Measurements from ENCODE around the gene MDN1.
"Not testable (repeated sequence)": the region's sequence is repeated elsewhere in the genome, so short reads cannot be mapped to it uniquely, and the experiment has no call there.

Gene MDN1

GRCh38 chr6:89819336-89820130 is at the start of gene MDN1:
Gene MDN1 (minus strand): TSS chr6:89819794. CDS start chr6:89819607, 187 bp downstream.
- DNase-seq (ENCODE audit: low spot score), result peak; percentile 87

- no peak for DNase-seq (ENCODE audit: low spot score)
Measured at GRCh38 chr6:89866024-89866678, 46.6 kb upstream of the MDN1 start.

- DNase-seq (ENCODE audit: low spot score), result no peak
Measured at GRCh38 chr6:89862698-89863097, 43.1 kb upstream of the MDN1 start.

- no peak for DNase-seq (ENCODE audit: low spot score)
Measured at GRCh38 chr6:89862273-89862672, 42.7 kb upstream of the MDN1 start.

GRCh38 chr6:89859744-89860143 is 40.1 kb upstream of the MDN1 start:
- no peak for DNase-seq (ENCODE audit: low spot score)

- no peak for DNase-seq (ENCODE audit: low spot score)
Measured at GRCh38 chr6:89858041-89858440, 38.4 kb upstream of the MDN1 start.

- DNase-seq (ENCODE audit: low spot score), result no peak
Measured at GRCh38 chr6:89853068-89853467, 33.5 kb upstream of the MDN1 start.

- not testable (repeated sequence) for DNase-seq (ENCODE audit: low spot score)
Measured at GRCh38 chr6:89847513-89847912, 27.9 kb upstream of the MDN1 start.

- DNase-seq (ENCODE audit: low spot score), result no peak
Measured at GRCh38 chr6:89843070-89843469, 23.5 kb upstream of the MDN1 start.

- no peak for DNase-seq (ENCODE audit: low spot score)
Measured at GRCh38 chr6:89842228-89842627, 22.6 kb upstream of the MDN1 start.

GRCh38 chr6:89840538-89840937 is 20.9 kb upstream of the MDN1 start:
- no peak for DNase-seq (ENCODE audit: low spot score)

- no peak for DNase-seq (ENCODE audit: low spot score)
Measured at GRCh38 chr6:89836639-89837222, 17.1 kb upstream of the MDN1 start.

- DNase-seq (ENCODE audit: low spot score), result no peak
Measured at GRCh38 chr6:89834884-89835792, 15.5 kb upstream of the MDN1 start.

GRCh38 chr6:89830170-89830809 is 10.7 kb upstream of the MDN1 start:
- no peak for DNase-seq (ENCODE audit: low spot score)

- DNase-seq (ENCODE audit: low spot score), result peak; percentile 94
Measured at GRCh38 chr6:89829472-89830169, 10.0 kb upstream of the MDN1 start, which contains the start of gene CASP8AP2. Gene CASP8AP2 (plus strand): TSS chr6:89829880.

- DNase-seq (ENCODE audit: low spot score), result no peak
Measured at GRCh38 chr6:89828988-89829471, 9.4 kb upstream of the MDN1 start.

- DNase-seq (ENCODE audit: low spot score), result not testable (repeated sequence)
Measured at GRCh38 chr6:89828475-89828987, 8.9 kb upstream of the MDN1 start.

GRCh38 chr6:89826029-89826528 is 6.5 kb upstream of the MDN1 start:
- DNase-seq (ENCODE audit: low spot score), result no peak

- peak; percentile 67 for DNase-seq (ENCODE audit: low spot score)
Measured at GRCh38 chr6:89818977-89819335, 638 bp downstream of the MDN1 start.

- DNase-seq (ENCODE audit: low spot score), result no peak
Measured at GRCh38 chr6:89817481-89817880, 2.1 kb downstream of the MDN1 start.

Measured in hematopoietic multipotent progenitor cell treated with erythropoietin and hydrocortisone succinate and interleukin-3 and kit ligand, for 17 days (in vitro differentiated cells).